ENCODE data around the gene DNASE2.

The DNASE2 gene

GRCh38 chr19:12838886-12839756, 42.1 kb downstream of the DNASE2 start:
- peaks cover 64% of the 10 kb centered on the region for H3K27me3 Mint-ChIP-seq (ENCODE audit: low read depth, poor library complexity)
- peak overlapping the region; percentile 87 for H3K4me3 Mint-ChIP-seq
- no peak overlapping the region for H3K27ac Mint-ChIP-seq

GRCh38 chr19:12838182-12838885, 42.9 kb downstream of the DNASE2 start, which contains the start of gene MAST1:
TSS of gene MAST1 (plus strand) at chr19:12838515. CDS start at chr19:12838573, 58 bp downstream.
- DNase-seq = peak; percentile 81
- Mint-ChIP-seq H3K9me3 (no peaks in the 10 kb centered on the region), H3K4me3 (peak within 1 kb of the TSS; percentile 87), H3K4me1 (peaks cover 51% of the 10 kb centered on the region), H3K27ac (no peak within 1 kb of the TSS), H3K36me3 (ENCODE audit: low read depth) (no peaks in the 10 kb centered on the region), H3K27me3 (ENCODE audit: low read depth, poor library complexity) (peaks cover 68% of the 10 kb centered on the region)
- TF ChIP-seq CTCF (IDR thresholded peaks at IDR 0.05) = peak; percentile 33

More at GRCh38 chr19:12838886-12839756, 42.1 kb downstream of the DNASE2 start:
- peaks cover 51% of the 10 kb centered on the region for H3K4me1 Mint-ChIP-seq
- DNase-seq = no peak
- no peaks in the 10 kb centered on the region for H3K36me3 Mint-ChIP-seq (ENCODE audit: low read depth)
- no peaks in the 10 kb centered on the region for H3K9me3 Mint-ChIP-seq
- no peak for TF ChIP-seq CTCF (IDR thresholded peaks at IDR 0.05)

GRCh38 chr19:12837225-12837624, 44.0 kb downstream of the DNASE2 start:
- no peak for DNase-seq
- no peaks in the 10 kb centered on the region for H3K9me3 Mint-ChIP-seq
- H3K36me3 Mint-ChIP-seq (ENCODE audit: low read depth) = no peaks in the 10 kb centered on the region
- peak overlapping the region; percentile 54 for H3K4me3 Mint-ChIP-seq
- no peak overlapping the region for H3K27ac Mint-ChIP-seq
- H3K4me1 Mint-ChIP-seq = peaks cover 52% of the 10 kb centered on the region
- TF ChIP-seq CTCF (IDR thresholded peaks at IDR 0.05) = no peak
- H3K27me3 Mint-ChIP-seq (ENCODE audit: low read depth, poor library complexity) = peaks cover 79% of the 10 kb centered on the region

- Mint-ChIP-seq H3K27me3 (ENCODE audit: low read depth, poor library complexity) (peaks cover 84% of the 10 kb centered on the region), H3K4me1 (peaks cover 44% of the 10 kb centered on the region), H3K9me3 (no peaks in the 10 kb centered on the region), H3K4me3 (peak overlapping the region; percentile 60), H3K27ac (no peak overlapping the region), H3K36me3 (ENCODE audit: low read depth) (no peaks in the 10 kb centered on the region)
- no peak for TF ChIP-seq CTCF (IDR thresholded peaks at IDR 0.05)
- DNase-seq = no peak
These were observed 44.8 kb downstream of the DNASE2 start for GRCh38 chr19:12836529-12836863.

- no peak for TF ChIP-seq CTCF (IDR thresholded peaks at IDR 0.05)
- H3K27ac Mint-ChIP-seq = no peak overlapping the region
- DNase-seq = peak; percentile 59
- no peaks in the 10 kb centered on the region for H3K9me3 Mint-ChIP-seq
- H3K36me3 Mint-ChIP-seq (ENCODE audit: low read depth) = no peaks in the 10 kb centered on the region
- H3K4me1 Mint-ChIP-seq = peaks cover 31% of the 10 kb centered on the region
- H3K4me3 Mint-ChIP-seq = peak overlapping the region; percentile 62
- peaks cover 94% of the 10 kb centered on the region for H3K27me3 Mint-ChIP-seq (ENCODE audit: low read depth, poor library complexity)
These were observed 46.1 kb downstream of the DNASE2 start for GRCh38 chr19:12834976-12835757.
